ENCODE measurements around the gene RIPPLY1. TPM values are rescaled to one million over a fixed set of nuclear protein-coding genes. Genes with fewer than 3 reads are reported as not detected.

The RIPPLY1 gene
- polyA plus RNA-seq, 1 of the 3 experiments (the other 2 are of a cell fraction) = 0.08 TPM

DNA sequence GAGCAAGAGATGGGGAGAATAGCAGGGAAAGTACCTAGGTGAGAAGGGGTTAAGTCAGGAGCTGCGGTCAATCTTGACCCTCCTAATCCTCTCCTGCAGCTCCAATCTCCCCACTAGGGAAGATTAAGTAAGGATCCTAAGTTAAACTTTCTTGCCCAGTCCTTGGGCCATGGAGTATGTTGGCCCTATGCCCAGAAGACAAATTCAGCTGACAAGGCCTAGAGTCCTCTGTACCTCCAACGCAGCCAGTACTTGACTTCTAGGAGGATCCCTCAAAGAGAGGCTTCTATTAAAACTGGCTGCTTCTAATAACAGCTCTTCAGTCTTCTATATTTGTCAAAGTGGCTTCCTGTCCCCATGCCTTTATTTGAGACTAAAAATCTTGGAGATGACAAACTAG, 18.5 kb upstream of the RIPPLY1 start:
- no peak for TF ChIP-seq NRF1 (IDR thresholded peaks at IDR 0.05; ENCODE audit: low read depth, low read length)
- TF ChIP-seq RXRA (IDR thresholded peaks at IDR 0.05; ENCODE audit: borderline replicate concordance, low read depth) = no peak
- no peak for TF ChIP-seq CHD2 (IDR thresholded peaks at IDR 0.05; ENCODE audit: low read length, partially characterized antibody)
- TF ChIP-seq MEF2A (IDR thresholded peaks at IDR 0.05; ENCODE audit: borderline replicate concordance, low read depth) = no peak
- TF ChIP-seq POLR2AphosphoS5 (IDR thresholded peaks at IDR 0.05; ENCODE audit: low read depth, low read length) = no peak
- TF ChIP-seq TAF1 (IDR thresholded peaks at IDR 0.05; ENCODE audit: borderline replicate concordance, low read depth, low read length) = no peak
- no peak for TF ChIP-seq MXI1 (IDR thresholded peaks at IDR 0.05; ENCODE audit: low read depth, low read length)
- no peak for TF ChIP-seq RCOR1 (IDR thresholded peaks at IDR 0.05; ENCODE audit: low read length)
- no peak for TF ChIP-seq REST (IDR thresholded peaks at IDR 0.05; ENCODE audit: low read depth, low read length)
- TF ChIP-seq TEAD4 (IDR thresholded peaks at IDR 0.05; ENCODE audit: borderline replicate concordance, insufficient read depth) = no peak
- TF ChIP-seq RAD21 (IDR thresholded peaks at IDR 0.05; ENCODE audit: low read length) = no peak
- no peak for TF ChIP-seq IRF3 (IDR thresholded peaks at IDR 0.05; ENCODE audit: low read depth, low read length)
- TF ChIP-seq FOSL2 (IDR thresholded peaks at IDR 0.05; ENCODE audit: borderline replicate concordance, low read depth) = no peak
- TF ChIP-seq USF1 (IDR thresholded peaks at IDR 0.05; ENCODE audit: borderline replicate concordance, low read depth) = no peak
- TF ChIP-seq JUND (IDR thresholded peaks at IDR 0.05) = no peak
- no peak for TF ChIP-seq TCF12 (IDR thresholded peaks at IDR 0.05)
- no peak for TF ChIP-seq EZH2phosphoT487 (IDR thresholded peaks at IDR 0.05; ENCODE audit: borderline replicate concordance, low read depth)
- Histone ChIP-seq H3F3A (replicated peaks; ENCODE audit: insufficient read depth) (no peaks in the 10 kb centered on the region), H3K9me2 (no peaks in the 10 kb centered on the region), H4K20me1 (ENCODE audit: insufficient read depth) (no peaks in the 10 kb centered on the region), H2AFZ (ENCODE audit: low read depth) (no peak overlapping the region), H3K4me2 (no peak overlapping the region), H3K27ac (ENCODE audit: low read depth in 2 of 2, low read length in 1 of 2) (no peak overlapping the region), H3K79me2 (ENCODE audit: insufficient read depth) (no peaks in the 10 kb centered on the region), H3K36me3 (replicated peaks in 1 of 2; ENCODE audit: control insufficient read depth in 1 of 2, insufficient read depth in 2 of 2, low read length in 1 of 2) (no peaks in the 10 kb centered on the region), H3K4me3 (ENCODE audit: low read depth in 2 of 2, low read length in 1 of 2) (no peak overlapping the region), H3K9me3 (no peaks in the 10 kb centered on the region), H3K4me1 (ENCODE audit: control insufficient read depth in 1 of 2, insufficient read depth in 2 of 2, low read depth in 1 of 2, low read length in 1 of 2) (peaks cover 0 to 5% of the 10 kb centered on the region in 2 experiments; a peak in 1 of 4 replicates), H3K9ac (no peak overlapping the region), H3K27me3 (ENCODE audit: insufficient read depth) (peaks cover 6% of the 10 kb centered on the region; the same call in 1 of the 2 replicates)
- ChIA-PET POLR2A (no interaction called here), CTCF (interaction anchor here (1.4 kb wide), 1 partner anchor 25 kb away, joined by 3 read pairs; no protein-coding TSS in a partner anchor)
- 55% methylated on average over 2 of the region's 2 CpGs for WGBS (ENCODE audit: low lambda C conversion rate)
- DNase-seq = no peak

Data from SK-N-SH (cell line).